NCI-H345 (cell line): ENCODE results near the gene ASNSD1.

Experiments used
- DNase-seq: peaks from one replicate; lab custom pipeline; 2025; lab: John Stamatoyannopoulos, UW

The ASNSD1 gene

DNA sequence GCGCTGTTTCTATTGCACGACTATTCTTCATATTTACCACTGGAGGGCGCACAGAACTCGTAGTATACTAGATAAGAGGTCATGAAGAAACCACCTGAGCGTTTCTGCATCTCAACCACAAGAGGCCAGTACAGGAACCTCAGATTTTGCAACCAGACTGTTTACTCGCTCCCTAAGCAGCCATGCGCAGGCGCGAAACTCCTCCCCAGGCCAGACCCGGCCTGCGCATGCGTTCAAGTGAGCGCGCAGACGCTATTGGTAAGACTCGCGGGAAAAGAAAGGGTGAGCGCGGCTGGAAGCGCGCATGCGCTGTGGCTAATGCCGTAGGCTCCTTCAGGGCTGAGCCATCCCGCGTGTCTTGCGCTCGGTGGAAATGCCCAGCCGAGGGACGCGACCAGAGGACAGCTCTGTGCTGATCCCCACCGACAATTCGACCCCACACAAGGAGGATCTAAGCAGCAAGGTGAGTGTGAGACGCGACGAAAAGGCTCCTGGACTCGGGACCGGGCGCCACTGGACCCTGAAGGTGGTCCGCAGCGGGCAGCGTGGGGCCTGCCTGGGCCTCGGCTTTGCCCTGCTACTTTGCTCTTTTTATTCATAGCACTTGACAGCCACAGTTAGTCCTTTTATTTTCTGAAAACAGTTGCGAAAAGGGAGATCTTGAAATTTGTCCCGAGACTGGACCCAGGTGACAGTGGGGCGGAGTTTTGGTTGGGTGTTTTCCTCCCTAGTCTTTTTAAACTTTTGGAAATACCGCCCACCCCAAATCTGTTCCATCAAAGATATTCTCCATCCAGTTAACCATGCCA lies at the start of gene ASNSD1:
Gene ASNSD1, plus strand, starts transcription at position 312 of the 809 bp plus-strand sequence. CDS start 4,674 bp downstream, outside the sequence.
- DNase-seq = peak; percentile 99

DNA sequence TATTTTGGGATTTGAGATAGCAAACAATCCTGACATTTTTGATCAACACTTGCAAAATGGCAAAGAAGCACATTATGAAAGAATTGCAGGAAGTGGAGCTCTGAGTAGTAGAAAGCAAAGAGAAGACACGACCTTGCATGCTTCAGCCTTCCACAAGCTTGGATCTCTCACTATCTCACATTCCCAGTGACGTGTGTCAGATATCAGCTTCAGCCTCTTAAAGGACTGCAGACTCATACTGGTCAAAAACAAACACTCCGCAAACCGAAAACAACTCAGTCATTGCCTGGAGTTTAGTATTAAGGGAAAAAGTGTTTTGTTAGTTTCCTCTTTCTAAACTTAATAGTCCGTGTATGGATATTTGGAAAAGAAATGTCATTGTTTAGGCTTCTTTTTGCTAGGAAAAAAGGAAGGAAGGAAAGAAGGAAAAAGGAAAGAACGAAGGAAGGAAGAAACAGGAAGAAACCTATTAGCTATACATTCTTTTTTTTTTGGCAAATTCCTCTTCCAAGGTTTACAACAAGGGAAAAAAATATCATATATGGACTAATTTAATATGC lies 48.1 kb upstream of the ASNSD1 start:
- DNase-seq = no peak

DNA sequence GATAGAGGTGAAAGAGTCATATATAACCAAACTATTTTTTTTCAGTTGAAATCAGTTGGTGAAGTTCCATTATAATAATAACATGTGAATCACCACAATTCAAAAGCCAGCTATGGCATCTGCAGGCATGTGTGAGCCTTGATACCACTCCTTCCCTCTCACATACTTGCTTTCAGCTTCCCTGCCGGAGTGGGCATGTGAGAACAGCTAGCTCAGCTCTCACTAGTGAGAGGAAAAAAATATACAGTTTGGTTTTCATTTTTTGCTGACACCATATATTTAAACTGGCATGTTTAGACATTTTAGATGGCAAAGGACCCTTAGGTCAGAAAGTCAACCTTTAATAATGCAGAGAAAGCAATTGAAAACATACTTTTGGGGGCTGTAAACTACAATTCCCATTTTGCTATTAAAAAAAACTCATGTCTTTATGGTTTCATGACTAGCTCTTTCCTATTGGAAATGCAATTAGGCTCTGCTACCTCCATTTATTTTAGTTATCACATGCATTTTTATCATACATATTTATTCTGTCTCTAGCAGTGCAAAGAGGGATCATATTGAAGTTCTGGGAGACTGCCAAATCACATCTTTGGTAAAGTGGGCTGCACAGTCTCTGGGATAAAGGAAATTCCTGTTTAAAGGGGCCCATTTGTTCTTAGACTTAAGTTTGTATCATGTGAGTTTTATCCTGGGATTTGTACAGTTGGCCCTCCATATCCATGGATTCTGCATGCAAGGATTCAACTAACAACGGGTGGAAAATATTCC lies 47.4 kb upstream of the ASNSD1 start:
- no peak for DNase-seq

DNA sequence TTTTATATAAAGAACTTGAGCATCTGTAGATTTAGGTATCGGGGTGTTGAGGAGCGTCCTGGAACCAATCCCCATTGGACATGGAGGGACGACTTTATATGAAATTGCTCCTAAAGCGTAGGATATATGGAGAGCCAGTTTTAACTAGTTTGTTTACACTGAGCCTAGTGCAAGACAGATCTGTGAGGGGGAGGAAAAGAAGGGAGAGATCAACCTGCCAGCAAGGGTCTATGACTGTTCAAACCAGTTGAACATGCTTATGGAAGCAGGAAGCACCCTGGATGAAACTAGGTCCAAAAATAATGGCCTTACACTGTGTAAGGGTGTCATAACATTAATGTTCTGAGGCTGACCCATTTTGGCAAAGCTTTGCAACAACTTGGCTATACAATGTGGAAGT lies 46.7 kb upstream of the ASNSD1 start:
- DNase-seq = no peak

DNA sequence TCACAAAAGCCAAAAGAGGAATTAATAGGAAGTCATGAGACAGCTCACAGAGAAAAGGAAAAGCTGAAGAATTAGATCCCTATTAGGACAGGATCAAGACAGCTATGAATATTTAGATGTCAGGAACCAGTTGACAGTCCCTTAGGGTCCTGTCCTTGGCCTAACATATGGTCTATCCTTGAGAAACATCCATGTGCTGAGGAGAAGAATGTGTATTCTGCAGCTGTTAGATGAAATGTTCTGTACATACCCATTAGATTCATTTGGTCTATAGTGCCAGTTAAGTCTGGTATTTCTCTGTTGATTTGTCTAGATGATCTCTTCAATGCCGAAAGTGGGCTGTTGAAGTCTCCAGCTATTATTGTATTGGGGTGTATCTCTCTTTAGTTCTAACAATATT lies 43.1 kb upstream of the ASNSD1 start:
- DNase-seq = no peak

DNA sequence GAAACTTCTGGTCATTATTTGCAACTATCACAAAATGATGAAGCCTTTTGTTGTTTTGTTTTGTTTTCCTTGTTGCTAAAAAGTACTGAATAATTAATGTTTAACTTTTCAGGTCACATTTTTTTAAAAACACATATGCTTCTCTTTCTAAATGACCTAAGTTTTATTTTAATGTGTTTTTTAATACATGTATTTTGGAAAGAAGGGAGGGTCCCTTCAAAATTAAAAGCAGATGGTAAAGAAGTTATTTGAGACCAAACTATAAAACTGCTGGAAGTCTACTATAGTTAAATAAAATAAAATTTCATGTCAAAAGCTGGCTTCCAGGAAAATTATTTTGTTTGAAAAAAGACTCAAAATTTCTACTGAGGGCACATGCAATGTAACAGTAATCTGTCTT lies 39.5 kb upstream of the ASNSD1 start:
- no peak for DNase-seq

DNA sequence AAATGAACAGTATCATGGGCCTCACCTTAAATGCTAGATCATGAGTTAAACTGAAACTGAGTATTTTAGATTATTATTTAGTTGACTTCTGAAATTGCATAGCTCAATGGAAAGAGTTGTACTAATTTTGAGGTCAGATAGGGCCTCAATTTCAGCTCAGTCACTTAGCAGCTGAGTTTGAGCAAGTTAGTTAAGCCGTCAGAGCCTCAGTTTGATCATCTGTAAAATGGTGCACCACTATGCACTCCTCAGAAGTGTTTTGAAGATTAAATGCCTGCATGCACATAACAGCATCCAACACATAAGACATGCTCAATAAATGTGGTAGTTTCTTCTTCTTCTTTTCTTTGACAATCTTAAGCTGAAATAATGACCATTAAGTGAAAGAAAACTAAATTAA lies 38.2 kb upstream of the ASNSD1 start:
- DNase-seq = no peak

DNA sequence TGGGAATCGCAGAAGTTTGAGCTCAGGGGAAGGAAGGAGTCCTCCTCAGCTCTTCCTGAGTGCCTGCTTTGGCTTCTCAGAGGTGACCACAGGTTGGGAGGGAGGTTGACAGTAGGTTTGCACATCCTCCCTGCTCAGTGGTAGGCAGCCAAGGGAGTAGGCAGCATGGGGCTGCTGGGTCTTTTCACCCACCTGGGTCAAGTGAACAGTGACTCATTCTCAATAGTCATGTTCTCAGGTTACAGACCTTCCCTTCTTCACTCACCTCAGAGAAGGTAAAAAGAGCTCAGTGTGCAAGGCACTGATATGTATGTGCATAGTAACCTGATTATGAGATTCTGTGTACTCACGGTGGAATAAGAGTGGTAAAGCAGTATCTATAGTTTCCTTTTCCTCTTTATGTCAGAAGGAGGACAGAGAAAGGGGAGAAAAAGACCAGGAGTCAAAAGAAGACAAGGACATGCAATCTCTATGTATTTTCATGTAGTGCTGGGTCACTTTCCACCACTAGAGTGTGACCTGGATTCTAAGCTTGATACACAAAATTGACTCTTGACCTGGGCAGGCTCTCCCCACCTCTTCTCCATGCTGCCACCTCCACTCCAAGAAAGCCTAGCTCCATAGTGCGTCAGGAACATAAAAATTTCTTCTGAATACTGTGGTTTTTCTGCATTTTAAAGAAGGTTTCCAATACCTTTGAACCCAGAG lies 36.5 kb upstream of the ASNSD1 start:
- peak; percentile 18 for DNase-seq

DNA sequence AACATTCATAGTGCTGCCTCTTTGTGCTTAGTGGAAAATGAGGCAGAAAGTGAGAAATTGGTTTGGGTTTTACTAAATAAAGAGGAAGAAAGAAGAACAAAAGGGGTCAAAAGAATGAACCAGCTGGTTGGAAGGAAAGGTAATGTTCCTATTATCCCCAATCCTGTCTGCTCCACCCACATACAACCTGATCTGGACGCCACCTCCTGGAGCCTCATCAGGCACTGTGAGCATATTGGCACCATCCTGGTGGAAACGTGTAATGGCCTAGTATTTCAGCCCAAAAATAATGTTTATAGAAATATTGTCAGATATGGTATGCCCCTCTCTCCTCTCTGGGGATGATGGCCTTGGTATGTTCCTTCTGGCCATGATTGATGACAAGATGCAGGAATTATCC lies 35.6 kb upstream of the ASNSD1 start:
- DNase-seq = no peak

DNA sequence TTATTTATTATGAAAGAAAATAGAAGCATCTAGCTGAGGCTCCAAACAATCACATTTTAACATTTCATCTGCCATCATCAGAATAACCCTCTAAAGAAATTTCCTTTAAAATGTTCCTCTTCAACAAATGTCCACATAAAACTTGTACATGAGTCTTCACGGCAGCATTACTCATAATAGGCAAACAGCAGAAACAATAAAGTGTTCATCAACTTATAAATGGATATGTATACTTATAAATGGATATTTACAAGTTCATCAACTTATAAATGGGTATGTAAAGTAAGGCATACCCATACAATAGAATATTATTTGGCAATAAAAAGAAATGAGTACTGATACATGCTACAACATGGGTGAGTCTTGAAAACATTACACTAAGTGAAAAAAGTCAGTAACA lies 33.5 kb upstream of the ASNSD1 start:
- no peak for DNase-seq

DNA sequence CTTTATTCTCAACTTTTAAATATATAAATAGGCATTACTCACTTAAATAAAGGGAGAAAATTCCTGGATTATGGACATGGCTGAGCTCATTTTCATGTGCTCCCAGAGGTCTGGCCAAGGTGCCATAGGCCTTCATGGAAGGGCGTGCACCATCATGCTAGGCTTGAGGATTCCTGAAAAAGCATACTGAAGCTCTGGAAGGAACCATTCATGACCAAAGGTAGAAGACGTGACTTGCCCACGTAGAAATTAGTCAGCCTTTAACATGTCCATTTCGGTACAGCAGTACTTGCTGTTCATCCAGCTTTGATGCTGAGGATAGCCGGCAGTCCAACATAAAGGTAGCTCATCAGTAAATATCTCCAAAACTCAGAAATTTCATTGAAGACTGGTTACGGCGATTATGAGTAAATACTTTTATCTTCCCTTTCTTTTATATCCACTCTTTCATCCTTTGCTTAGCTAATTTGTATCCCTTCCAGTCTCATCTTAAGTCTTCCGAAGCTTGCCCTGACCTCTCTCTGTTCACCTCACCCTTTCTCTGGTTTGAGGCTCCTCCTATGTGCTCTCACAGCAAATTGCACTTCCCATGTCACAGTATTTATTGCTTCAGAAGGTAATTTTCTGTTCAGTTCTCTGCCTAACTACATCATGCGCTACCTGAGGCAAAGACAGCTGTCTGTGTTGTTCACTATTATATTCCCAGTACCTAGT lies 32.3 kb upstream of the ASNSD1 start:
- no peak for DNase-seq

DNA sequence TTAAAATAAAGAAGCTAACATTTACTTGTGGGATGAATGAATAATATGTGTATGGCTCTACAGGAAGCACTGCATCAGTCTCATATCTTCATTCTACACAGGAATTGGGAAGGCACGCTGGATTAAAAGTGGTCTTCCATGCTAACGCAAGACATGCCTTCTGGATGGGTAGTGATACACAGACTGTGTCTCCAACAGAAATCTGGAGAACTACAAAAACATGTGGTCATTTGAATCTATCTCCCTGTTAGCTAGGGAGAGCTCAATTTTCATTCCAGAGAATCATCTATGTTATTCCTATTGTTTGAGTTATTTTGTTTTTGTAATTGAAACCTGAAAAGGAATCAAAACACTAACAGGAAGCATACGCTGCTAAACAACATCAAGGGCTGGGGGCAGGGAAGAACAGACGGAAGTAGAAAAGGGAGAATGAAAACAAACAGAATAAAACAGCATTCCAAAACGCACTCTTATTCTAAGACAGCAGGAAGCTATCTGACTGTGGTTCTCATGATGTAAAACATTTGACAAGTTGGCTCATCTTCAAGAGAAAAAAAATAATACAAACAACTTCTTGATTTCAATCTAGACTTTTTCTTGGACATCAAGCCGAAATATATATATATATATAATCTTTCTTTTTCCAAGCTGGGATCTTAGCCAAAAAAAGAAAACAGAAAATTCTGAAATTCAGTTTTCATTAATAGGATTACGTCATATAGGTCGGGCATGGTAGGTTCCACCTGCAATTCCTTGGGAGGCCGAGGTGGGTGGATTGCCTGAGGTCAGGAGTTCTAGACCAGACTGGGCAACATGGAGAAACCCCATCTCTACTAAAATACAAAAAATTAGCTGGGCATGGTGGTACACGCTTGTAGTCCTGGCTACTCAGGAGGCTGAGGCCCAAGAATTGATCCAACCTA lies 31.5 kb upstream of the ASNSD1 start:
- no peak for DNase-seq

DNA sequence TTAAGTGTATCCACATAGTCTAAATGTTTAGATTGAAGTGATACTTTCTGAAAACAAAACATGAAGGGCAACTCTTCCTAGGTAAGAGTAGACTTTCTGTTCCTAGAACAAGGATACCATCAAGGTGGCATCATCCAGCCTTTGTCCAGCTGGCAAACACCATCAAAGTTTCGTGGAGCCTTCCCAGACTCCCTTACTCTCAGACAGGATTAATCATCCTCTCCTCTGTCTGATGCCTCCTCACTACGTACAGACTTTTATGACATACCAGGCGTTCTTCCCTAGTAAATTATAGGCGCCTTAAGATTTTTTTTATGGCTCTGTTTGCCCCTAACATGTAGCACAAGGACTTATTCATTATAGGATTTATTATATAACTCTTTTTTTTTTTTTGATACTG lies 29.4 kb upstream of the ASNSD1 start:
- DNase-seq = no peak

DNA sequence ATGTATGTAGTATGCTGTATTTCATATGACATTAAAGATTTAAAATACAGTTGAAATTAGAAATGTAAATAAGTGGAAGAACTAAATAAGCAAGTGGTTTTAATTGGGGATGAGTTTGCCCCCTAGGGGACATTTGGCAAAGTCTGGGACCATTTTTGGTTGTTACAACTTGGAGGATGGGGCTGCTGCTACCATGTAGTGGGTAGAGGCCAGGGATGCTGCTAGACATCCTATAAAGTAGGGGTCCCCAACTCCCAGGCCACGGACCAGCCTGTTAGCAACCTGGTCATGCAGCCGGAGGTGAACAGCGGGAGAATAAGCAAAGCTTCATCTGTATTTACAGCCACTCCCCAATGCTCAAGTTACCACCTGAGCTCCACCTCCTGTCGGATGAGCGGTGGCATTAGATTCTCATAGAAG lies 27.9 kb upstream of the ASNSD1 start:
- no peak for DNase-seq

DNA sequence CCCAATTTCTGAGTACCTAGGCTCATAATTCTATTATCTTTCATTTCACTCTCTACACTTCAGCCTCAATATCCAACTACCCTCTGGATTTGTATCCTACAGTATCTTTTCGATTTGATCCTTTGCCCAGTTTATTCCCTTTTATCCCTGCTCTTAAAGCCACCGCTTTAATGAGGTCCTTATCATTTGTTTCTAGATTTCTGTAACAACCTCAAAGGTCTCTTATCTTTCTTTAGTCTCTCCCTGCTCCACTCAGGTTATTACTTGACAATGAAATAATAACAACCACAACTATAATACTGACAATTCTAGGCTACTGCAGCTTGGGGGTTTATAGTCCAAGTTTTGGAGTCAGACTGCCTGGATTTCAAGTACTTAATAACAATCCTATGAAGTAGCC lies 25.9 kb upstream of the ASNSD1 start:
- no peak for DNase-seq

DNA sequence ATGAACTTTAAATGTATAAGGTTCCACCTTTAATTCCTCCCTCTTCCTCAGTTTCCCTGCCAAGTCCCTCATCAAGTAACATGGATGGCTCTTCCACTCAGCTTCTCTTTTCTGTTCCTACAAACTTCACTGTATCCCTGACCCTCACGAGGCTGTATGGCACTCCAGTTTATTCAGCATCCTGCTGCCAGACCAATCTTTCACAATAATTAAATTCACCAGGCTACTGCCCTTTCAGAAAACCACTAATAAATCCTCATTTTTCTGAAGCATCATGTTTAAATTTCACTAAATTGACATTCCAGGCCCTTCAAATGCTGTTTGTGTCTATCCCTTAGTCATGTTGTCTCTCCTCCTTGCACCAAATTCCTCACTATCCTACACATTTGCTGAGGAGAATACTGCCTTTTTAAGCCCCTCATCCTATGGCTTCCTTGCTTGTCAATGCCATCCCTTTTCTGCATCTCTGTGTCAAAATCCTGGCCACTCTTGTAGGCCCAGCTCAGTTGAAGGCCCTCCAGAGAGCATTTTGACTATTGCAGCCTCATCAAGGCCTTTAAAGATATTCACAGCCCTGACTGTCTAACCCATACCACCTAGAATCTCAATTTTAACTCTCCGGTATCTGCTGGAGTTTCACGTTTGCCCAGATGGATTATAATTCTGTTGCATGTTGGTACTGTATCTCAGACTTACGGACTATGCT lies 22.8 kb upstream of the ASNSD1 start:
- no peak for DNase-seq

DNA sequence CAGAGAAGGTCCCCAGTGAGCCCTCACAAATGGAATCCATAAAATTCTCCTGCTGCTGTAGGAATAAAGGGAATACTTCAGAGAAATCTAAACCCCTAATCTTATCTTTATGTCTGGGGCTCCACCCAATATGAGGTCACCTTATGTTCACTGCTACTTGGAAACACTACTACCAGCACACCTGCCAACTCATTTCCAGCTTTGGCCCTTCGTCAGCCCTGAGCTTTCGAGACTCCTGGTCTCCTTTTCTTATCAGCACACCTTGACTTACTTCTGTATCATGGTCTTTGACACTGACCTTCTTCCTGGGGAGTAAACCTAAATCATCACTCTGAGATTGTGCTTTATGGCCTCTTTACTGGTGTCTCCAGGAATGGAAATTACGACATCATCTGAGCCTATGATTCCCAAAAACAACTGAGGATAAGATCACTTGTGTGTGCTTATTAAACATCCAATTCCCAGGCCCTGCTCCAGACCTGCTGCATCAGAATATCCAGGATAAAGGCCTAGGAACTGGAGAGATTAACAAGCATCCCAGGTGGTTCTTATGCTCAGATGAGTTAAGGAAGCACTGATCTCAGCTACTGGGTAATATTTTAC lies 22.2 kb upstream of the ASNSD1 start:
- DNase-seq = no peak

DNA sequence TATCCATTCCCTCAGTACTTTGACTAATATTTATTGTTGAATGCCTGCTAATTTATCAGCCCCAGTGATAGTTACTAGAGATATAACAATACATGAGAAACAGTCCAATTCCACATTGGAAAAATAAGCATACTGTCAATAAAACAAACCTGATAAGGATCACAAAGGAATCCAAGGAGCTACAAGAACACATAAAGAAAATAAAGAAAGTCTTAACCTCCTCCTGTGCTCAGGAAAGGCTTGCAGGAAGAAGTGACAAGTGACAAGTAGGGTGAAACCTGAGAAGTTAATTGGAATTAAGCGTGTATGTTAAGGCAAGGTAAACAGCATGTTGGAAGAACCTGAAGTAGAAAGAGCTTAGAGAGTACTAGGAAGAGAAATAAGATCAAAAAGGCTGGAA lies 20.3 kb upstream of the ASNSD1 start:
- DNase-seq = no peak

DNA sequence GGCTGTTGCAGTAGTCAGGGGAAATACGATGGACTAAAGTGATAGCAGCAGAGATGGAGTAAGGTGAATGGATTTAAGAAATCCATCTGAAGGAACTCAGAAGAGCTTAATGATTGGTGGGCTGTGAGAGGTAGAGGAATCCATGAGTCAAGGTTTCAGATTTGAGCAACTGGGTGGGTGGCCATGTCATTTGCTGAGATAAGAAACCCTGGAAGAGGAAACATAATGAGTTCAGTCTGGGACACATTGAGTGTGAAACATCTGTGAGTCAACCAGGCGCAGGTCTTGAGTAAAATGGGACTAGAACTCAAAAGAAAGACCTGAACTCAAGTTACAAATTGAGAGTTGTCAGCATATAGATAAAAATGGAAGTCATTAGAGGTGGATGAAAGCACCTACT lies 19.7 kb upstream of the ASNSD1 start:
- DNase-seq = no peak

DNA sequence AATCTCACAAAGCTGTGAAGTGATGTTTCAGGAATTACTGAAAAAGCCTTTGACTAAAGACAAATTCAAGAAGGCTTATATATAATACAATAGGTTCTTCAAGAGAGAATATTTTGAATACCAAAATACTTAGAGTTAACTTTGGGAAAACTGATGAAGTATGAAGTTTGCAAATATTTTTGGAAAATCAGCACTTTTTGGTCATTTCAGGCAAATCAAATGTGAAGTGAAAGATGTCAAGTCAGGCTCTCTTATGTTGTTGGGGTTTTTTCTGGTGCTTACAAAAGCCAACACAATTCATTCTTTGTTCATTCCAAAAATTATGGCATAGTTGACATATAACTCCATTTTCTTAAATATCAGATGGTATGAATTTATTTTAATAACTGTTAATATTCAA lies 14.7 kb upstream of the ASNSD1 start:
- DNase-seq = no peak
